ENCODE results near the gene HOXD8.

The HOXD8 gene

DNA sequence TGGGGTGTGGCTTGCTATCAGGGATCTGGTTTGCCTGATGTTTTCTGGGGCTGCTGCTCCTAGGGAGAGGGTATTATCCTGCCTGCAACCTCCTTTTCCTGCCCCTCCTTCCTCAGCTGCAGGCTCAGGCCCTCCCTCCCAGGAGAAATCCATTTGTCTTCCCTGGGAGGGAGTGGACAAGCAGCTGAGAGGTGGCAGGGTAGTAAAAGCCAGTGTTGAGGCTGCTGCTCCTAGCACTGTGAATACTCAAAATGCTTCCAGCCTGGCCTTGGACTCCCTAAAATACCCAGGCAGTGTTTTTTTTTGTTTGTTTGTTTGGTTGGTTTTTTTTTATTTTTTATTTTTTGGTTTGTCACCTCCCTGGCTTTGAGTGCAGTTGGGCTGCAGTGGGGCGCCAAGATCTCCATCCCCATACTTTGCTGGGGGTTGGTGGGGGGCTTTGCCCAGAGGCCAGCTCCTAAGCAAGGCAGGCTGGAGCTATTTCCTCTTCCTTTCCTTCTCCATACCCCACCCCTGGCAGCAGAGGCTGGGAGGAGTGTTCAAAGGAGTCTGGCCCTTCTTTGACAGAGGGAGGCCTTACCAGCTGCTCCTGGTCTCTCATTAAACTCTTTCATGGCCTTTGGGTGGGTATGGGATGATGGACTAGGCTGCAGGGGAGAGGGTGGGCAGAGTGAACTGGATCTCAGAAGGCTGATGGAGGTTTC lies 41.2 kb downstream of the HOXD8 start:
- CTCF ChIA-PET, result no interaction called here
- POLR2A ChIA-PET, result no interaction called here
- TF ChIP-seq, protein P1, sequence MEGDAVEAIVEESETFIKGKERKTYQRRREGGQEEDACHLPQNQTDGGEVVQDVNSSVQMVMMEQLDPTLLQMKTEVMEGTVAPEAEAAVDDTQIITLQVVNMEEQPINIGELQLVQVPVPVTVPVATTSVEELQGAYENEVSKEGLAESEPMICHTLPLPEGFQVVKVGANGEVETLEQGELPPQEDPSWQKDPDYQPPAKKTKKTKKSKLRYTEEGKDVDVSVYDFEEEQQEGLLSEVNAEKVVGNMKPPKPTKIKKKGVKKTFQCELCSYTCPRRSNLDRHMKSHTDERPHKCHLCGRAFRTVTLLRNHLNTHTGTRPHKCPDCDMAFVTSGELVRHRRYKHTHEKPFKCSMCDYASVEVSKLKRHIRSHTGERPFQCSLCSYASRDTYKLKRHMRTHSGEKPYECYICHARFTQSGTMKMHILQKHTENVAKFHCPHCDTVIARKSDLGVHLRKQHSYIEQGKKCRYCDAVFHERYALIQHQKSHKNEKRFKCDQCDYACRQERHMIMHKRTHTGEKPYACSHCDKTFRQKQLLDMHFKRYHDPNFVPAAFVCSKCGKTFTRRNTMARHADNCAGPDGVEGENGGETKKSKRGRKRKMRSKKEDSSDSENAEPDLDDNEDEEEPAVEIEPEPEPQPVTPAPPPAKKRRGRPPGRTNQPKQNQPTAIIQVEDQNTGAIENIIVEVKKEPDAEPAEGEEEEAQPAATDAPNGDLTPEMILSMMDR (IDR thresholded peaks at IDR 0.05; ENCODE audit: control extremely low read depth, extremely low read depth, low read depth, missing control alignments), result no peak
- no peak for DNase-seq (ENCODE audit: extremely low spot score)

DNA sequence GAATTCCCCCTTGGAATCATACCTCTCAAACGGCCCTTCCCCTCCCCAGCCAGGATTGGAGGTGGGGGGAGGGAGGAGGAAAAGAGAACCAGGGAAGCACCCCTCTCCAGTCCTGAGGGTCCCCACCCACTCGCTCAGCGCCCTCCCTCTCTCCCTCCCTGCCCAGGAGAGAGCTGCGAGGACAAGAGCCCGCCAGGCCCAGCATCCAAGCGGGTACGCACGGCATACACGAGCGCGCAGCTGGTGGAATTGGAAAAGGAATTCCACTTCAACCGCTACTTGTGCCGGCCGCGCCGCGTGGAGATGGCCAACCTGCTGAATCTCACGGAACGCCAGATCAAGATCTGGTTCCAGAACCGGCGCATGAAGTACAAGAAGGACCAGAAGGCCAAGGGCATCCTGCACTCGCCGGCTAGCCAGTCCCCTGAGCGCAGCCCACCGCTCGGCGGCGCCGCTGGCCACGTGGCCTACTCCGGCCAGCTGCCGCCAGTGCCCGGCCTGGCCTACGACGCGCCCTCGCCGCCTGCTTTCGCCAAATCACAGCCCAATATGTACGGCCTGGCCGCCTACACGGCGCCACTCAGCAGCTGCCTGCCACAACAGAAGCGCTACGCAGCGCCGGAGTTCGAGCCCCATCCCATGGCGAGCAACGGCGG lies 42.0 kb downstream of the HOXD8 start:
- ChIA-PET CTCF (no interaction called here), POLR2A (no interaction called here)
- DNase-seq (ENCODE audit: extremely low spot score), result no peak
- TF ChIP-seq, protein P1 (IDR thresholded peaks at IDR 0.05; ENCODE audit: control extremely low read depth, extremely low read depth, low read depth, missing control alignments), result no peak

DNA sequence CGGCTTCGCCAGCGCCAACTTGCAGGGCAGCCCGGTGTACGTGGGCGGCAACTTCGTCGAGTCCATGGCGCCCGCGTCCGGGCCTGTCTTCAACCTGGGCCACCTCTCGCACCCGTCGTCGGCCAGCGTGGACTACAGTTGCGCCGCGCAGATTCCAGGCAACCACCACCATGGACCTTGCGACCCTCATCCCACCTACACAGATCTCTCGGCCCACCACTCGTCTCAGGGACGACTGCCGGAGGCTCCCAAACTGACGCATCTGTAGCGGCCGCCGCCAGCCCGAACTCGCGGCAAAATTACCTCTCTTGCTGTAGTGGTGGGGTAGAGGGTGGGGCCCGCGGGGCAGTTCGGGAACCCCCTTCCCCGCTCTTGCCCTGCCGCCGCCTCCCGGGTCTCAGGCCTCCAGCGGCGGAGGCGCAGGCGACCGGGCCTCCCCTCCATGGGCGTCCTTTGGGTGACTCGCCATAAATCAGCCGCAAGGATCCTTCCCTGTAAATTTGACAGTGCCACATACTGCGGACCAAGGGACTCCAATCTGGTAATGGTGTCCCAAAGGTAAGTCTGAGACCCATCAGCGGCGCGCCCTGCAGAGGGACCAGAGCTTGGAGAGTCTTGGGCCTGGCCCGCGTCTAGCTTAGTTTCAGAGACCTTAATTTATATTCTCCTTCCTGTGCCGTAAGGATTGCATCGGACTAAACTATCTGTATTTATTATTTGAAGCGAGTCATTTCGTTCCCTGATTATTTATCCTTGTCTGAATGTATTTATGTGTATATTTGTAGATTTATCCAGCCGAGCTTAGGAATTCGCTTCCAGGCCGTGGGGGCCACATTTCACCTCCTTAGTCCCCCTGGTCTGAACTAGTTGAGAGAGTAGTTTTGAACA lies 42.7 kb downstream of the HOXD8 start:
- TF ChIP-seq, protein P1 (IDR thresholded peaks at IDR 0.05; ENCODE audit: control extremely low read depth, extremely low read depth, low read depth, missing control alignments), result no peak
- DNase-seq (ENCODE audit: extremely low spot score), result no peak
- POLR2A ChIA-PET, result no interaction called here
- CTCF ChIA-PET, result interaction anchor here (0.9 kb wide), 1 partner anchor 382 kb away, joined by 5 read pairs; no protein-coding TSS in a partner anchor

DNA sequence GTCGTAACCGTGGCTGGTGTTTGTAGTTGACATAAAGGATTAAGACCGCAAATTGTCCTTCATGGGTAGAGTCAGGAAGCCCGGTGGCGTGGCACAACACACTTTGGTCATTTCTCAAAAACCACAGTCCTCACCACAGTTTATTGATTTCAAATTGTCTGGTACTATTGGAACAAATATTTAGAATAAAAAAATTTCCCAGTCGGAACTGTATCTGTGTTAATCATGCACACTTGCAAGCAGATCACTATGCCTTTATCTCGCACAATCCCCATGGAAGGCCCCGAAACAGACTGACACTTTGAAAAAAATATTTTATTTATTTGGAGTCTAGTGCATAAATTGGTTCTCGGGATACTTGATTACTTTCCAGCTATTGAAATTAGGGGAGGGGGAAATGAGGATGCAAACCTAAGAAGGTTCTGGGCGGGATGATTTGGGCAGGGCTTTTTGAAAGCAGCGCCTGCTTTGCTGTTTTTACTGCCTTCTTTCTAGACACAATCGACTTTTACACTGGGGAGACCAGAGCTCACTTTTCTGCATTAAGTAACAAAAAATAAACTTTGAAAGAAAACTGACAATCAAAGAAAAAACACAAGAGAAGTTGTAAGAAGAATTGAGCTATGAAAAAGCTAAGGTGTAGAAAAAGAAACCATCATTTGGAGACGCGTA lies 43.5 kb downstream of the HOXD8 start:
- DNase-seq (ENCODE audit: extremely low spot score), result no peak
- TF ChIP-seq, protein P1 (IDR thresholded peaks at IDR 0.05; ENCODE audit: control extremely low read depth, extremely low read depth, low read depth, missing control alignments), result no peak
- ChIA-PET POLR2A (no interaction called here), CTCF (interaction anchor here (0.9 to 1.4 kb wide), 2 partner anchors 10 to 381 kb away, joined by 4 to 5 read pairs; no protein-coding TSS in a partner anchor)

DNA sequence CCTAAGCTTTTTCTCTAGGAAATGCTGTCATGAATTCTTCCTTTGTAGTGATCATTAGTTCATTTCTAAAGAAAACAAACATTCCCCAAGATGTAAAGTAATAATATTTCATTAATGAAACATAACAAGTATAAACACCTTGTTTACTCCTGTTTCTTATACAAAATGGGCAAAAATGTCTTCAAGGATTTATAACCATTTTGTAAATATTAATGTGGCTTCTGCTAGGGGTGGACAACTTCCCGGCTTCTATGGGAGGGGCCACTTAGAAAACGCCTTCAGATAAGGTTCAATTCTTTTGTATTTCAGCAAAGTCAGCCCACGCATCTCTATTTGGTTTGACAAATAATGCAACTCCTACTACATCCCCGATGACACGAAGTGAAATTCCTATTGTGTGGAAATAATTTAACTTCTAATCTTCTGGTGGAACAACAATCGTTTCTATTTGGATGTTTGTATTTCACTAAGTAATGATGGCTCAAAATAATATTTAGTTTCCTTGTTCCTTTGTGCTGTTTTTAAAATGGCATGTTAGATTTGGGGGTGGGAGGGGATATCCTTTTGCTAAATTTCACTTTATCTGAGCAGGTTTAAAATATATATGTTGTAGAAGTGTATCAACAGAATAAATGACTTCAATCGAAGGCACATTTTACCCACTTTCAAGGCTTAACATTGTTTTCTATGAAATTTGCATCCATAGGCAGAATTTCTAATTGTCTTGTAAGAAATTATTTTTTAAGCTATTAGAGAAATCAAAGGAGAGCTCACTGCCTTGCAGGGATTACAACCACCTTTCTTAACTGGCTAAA lies 44.3 kb downstream of the HOXD8 start:
- DNase-seq (ENCODE audit: extremely low spot score), result no peak
- TF ChIP-seq, protein P1 (IDR thresholded peaks at IDR 0.05; ENCODE audit: control extremely low read depth, extremely low read depth, low read depth, missing control alignments), result no peak
- POLR2A ChIA-PET, result no interaction called here
- CTCF ChIA-PET, result interaction anchor here (0.9 to 1.5 kb wide), 4 partner anchors 7 to 381 kb away, joined by 4 to 5 read pairs (median 4); no protein-coding TSS in a partner anchor

Measured in GM10248 (cell line).